Hepatic stellate cell (primary cell): ENCODE measurements around the gene NUDT1.

Experiments
- DNase-seq: peaks from one replicate; pipeline ENCODE4 v3.0.0; 2011; ENCODE audit warnings: low spot score

NUDT1 gene

GRCh38 chr7:2299131-2299829 lies 57.3 kb downstream of the NUDT1 start:
- peak; percentile 57 for DNase-seq

DNA sequence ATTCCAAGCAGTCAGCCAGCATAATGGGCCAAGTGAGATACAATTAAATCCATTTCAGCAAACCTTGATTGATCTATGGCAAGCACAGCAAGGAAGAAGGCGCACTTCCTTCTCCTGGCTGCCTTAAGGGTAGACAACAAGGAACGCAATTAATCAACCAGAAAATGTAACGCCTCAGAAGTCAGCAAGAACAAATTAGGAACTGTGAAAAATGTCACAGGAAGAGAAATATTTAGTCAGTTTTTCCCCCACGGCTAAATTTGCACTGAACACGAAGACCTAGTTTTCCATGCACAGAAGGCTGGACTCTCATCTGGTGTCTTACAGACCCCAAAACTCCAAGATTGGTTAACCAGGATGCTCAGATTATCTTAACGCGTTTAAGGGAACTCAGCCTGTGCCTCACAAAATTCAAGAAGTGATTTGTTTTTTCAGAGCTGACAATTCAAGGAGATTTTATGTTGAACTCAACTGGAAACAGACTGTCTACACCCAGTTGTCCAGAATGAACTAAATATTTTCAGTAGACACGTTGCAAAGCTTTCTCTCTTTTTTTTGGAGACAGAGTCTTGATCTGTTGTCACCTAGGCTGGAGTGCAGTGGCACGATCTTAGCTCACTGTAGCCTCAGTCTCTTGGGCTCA lies 58.0 kb downstream of the NUDT1 start:
- DNase-seq, result no peak
